VCaP (cell line): ENCODE data around the gene NEK6.

Experiments
- H3K27ac ChIP-seq: fragments of 450-650 bp; 2 replicates; pipeline ENCODE4 v1.5.1; 2017
- TF ChIP-seq, protein P1 (sequence below): fragments of 450-650 bp; conservative IDR thresholded peaks from 2 replicates; pipeline ENCODE4 v1.5.1; 2017; ENCODE audit warnings: mild to moderate bottlenecking, moderate library complexity

Gene NEK6

DNA sequence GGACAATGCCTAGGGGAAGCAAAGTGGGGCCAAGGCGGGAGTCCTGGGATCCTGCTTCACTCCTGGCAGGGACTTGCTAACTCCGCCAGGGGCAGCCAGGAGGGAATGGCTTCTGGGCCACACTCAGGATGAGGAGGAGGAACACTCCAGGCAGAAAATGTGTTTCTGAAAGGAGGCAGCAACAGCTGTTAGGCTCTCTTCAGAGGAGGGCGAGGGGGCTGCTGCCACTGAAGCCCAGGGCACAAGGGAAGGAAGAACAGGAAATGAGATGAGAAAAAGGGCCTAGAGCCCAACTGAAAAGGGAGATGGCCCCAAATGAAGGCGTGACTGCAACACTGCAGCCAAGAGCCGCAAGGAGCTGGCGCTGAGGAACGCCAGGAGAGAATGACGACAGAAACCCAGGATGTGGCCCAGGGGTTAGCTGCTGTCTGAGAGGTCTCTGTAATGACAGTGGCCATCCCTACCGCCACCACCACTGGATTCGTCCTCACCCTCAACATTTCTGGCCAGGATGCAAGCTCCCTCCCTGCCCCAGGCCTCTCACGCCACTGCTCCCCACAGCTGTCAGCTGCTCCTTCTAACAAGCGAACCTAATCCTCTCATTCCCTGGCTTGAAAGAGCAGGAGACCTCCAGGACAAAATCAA, 141.7 kb downstream of the NEK6 start:
- TF ChIP-seq, protein P1, sequence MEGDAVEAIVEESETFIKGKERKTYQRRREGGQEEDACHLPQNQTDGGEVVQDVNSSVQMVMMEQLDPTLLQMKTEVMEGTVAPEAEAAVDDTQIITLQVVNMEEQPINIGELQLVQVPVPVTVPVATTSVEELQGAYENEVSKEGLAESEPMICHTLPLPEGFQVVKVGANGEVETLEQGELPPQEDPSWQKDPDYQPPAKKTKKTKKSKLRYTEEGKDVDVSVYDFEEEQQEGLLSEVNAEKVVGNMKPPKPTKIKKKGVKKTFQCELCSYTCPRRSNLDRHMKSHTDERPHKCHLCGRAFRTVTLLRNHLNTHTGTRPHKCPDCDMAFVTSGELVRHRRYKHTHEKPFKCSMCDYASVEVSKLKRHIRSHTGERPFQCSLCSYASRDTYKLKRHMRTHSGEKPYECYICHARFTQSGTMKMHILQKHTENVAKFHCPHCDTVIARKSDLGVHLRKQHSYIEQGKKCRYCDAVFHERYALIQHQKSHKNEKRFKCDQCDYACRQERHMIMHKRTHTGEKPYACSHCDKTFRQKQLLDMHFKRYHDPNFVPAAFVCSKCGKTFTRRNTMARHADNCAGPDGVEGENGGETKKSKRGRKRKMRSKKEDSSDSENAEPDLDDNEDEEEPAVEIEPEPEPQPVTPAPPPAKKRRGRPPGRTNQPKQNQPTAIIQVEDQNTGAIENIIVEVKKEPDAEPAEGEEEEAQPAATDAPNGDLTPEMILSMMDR = no peak
- H3K27ac ChIP-seq = no peak overlapping the region

DNA sequence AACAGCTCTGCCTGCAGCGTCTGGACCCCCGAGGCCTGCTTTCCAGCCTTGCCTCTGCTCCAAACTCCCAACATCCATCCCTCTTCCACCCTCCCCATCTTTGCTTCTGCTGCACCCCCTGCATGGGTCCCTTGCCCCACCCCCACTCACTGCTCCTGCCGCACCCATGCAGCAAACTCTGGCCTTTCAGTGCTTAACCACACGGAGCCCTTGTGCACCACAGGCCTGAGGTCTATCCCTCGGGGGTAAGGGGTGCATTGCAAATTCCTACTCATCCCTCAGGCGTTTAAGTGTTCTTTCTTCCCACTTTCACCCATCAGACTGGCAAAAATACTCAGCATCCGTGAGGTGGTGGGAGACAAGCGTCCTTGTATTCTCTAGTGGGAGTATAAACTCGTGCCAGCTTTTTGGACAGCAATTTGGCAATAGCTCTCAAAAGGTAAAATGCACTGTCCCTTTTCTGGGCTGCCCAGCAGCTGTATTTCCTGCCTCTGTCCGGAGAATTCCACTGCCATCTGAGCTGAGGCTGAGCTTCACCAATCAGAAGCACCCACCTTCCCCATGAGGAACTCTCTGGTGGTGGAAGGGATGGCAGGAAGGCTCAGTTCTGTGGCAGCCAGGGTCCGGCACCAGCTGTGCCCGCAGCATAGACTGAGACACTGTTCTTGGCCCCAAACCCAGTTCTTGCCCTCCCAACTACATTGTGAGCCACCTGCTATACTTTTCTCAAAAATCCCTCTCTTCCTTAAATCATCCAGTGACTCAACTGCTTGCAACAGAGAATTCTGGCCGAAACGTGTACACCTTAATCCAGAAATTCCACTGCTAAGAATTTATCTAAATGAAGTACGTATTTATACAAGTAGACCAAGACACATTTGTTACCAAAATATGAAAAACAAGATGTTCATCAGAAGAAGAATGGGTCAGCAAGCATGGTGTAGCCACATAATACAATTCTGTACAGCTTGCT, 142.5 kb downstream of the NEK6 start:
- no peak overlapping the region for H3K27ac ChIP-seq
- TF ChIP-seq, protein P1 = no peak
